ENCODE data around the gene DOCK1.

DOCK1 gene

GRCh38 chr10:127449490-127449889 is 544.3 kb downstream of the DOCK1 start:
- DNase-seq, result no peak

- no peak for DNase-seq
Observed at GRCh38 chr10:127450644-127451043, 545.4 kb downstream of the DOCK1 start.

- DNase-seq, result no peak
Observed at GRCh38 chr10:127451628-127452027, 546.4 kb downstream of the DOCK1 start.

GRCh38 chr10:127452568-127452967 is 547.3 kb downstream of the DOCK1 start:
- no peak for DNase-seq

GRCh38 chr10:127453706-127454105 is 548.5 kb downstream of the DOCK1 start:
- DNase-seq, result no peak

- DNase-seq, result no peak
Observed at GRCh38 chr10:127456122-127456521, 550.9 kb downstream of the DOCK1 start.

GRCh38 chr10:127458016-127458810 is 553.0 kb downstream of the DOCK1 start:
- no peak for DNase-seq

GRCh38 chr10:127458829-127459228 is 553.6 kb downstream of the DOCK1 start:
- no peak for DNase-seq

GRCh38 chr10:127459918-127460317 is 554.7 kb downstream of the DOCK1 start:
- no peak for DNase-seq

- DNase-seq, result no peak
Observed at GRCh38 chr10:127462643-127463295, 557.5 kb downstream of the DOCK1 start.

- DNase-seq, result no peak
Observed at GRCh38 chr10:127463548-127463947, 558.3 kb downstream of the DOCK1 start.

- no peak for DNase-seq
Observed at GRCh38 chr10:127464561-127464960, 559.3 kb downstream of the DOCK1 start.

- DNase-seq, result no peak
Observed at GRCh38 chr10:127467811-127468210, 562.6 kb downstream of the DOCK1 start.

- DNase-seq, result no peak
Observed at GRCh38 chr10:127468632-127469031, 563.4 kb downstream of the DOCK1 start.

GRCh38 chr10:127470911-127471310 is 565.7 kb downstream of the DOCK1 start:
- DNase-seq, result no peak

- no peak for DNase-seq
Observed at GRCh38 chr10:127472976-127473375, 567.7 kb downstream of the DOCK1 start.

- DNase-seq, result no peak
Observed at GRCh38 chr10:127474501-127474900, 569.3 kb downstream of the DOCK1 start.

- no peak for DNase-seq
Observed at GRCh38 chr10:127485153-127485857, 580.1 kb downstream of the DOCK1 start.

- DNase-seq, result no peak
Observed at GRCh38 chr10:127486355-127486754, 581.1 kb downstream of the DOCK1 start.

- DNase-seq, result no peak
Observed at GRCh38 chr10:127492607-127493250, 587.5 kb downstream of the DOCK1 start.

- DNase-seq, result no peak
Observed at GRCh38 chr10:127496035-127496434, 590.8 kb downstream of the DOCK1 start.

GRCh38 chr10:127497685-127498084 is 592.5 kb downstream of the DOCK1 start:
- no peak for DNase-seq

- no peak for DNase-seq
Observed at GRCh38 chr10:127498087-127498486, 592.9 kb downstream of the DOCK1 start.

All from GOT3 (cell line).